Left ventricle myocardium superior (tissue), 1 donor: Measurements from ENCODE around the gene CNOT6. TPM values are rescaled to one million over a fixed set of nuclear protein-coding genes. Genes with fewer than 3 reads are reported as not detected.

ENCODE experiments used
- ATAC-seq: fragments of 200-7000 bp; cut with Tn5 transposase; one replicate; pipeline ENCODE4 v1.9.1; 2020; ENCODE audit warnings: mild to moderate bottlenecking, moderate library complexity
- DNase-seq: peaks from one replicate; pipeline ENCODE4 v3.0.0-alpha.2; 2020
- intact Hi-C: fragments of 100-400 bp; cut with micrococcal nuclease; formaldehyde crosslinking; loops from one replicate; pipeline ENCODE4 v1.11.0; 2022
- total RNA-seq: library from RNA; stranded (reverse); fragmentation: NEBNext Ultra II Directional; extraction: Animal tissue kit (Norgen Biotek cat#: 25700); gene quantifications from one replicate; pipeline ENCODE4 v1.2.1, GENCODE V29; 2021
- donor health status: DM: no; HTN: yes; CAD: no; lungs with severe emphysema.

Gene CNOT6
- total RNA-seq, 1 donor from 2014 or later: 14.6 TPM

DNA sequence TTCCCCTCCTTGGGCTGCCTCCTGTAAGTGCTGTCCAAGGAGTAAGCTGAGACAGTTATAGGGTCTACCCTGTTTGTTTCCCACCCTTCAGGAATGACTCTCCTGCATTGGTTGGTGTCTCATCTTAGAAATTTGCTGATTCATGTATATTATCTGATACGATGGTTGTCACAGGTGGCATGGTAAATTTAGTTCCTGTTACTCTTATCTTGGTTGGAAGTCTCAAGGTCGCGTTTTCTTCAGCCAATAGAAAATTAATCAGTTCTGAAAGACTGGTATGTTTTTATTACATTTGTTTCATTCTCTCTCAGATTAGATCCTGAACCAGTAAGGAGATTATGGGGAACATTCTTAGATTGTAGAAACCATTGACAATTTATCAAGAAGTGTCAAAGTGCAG, 54.4 kb downstream of the CNOT6 start:
- intact Hi-C loops: no loop called here
- DNase-seq (no peak), ATAC-seq (no peak)

GRCh38 chr5:180553530-180553929, 59.4 kb downstream of the CNOT6 start:
- intact Hi-C loops: no loop called here
- ATAC-seq: no peak

DNA sequence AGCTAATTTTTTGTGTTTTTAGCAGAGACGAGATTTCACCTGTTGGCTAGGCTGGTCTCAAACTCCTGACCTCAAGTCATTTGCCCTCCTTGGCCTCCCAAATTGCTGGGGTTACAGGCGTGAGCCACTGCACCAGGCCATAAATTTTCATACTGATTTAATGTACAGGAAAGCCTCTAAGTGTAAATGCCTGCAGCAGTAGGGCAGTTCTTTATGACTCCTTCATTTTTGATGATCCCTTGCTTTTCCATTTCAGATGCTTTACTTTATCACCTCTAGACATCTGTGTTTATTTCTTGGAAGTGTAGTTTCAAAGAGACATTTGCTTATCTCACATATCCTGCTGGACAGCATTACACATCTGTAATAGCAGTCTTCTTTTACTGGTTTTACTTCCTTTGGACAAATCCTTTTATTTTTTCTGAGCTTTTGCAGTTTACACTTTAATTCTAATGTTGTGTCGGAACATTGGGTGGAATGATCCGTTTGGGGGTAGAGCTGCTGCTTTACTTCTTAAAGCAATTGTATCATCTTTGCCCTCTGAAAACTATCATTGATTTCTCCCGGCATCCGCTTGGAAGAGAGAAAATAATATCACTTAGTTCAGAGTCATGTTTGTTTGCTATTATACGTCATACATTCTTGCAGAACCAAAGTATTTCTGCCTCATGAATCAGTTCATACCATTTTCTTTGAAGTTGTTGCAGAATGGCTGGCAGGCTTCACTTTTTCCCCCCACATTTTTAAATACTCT, 61.2 kb downstream of the CNOT6 start:
- ATAC-seq (no peak), DNase-seq (no peak)
- intact Hi-C loops: no loop called here

More at GRCh38 chr5:180553530-180553929, 59.4 kb downstream of the CNOT6 start:
- no peak for DNase-seq

GRCh38 chr5:180557217-180557809, 63.1 kb downstream of the CNOT6 start:
- no peak for ATAC-seq
- intact Hi-C loops: no loop called here
- no peak for DNase-seq

DNA sequence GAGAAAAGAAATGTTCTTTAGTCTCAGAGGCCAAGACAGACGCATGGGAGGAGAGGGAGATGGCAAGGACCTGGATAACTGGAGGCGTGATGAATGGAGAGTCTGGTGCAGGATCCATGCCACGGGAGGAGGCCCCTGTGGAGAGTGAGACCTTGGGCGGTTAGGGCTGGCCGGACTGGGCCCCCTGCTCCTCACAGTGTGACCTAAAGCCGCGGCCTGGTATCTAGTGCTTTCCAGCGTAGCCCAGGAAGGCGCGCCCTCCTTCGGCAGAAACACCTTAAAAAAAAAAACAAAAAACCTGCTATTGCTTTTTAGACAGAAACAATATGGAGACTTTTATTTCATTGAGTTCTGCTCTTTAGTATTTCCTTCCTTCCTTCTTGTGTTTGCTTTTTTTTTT, 64.1 kb downstream of the CNOT6 start:
- ATAC-seq (no peak), DNase-seq (no peak)
- intact Hi-C loops: no loop called here

- intact Hi-C loops: no loop called here
- no peak for DNase-seq
- no peak for ATAC-seq
Observed at GRCh38 chr5:180563994-180564393, 69.8 kb downstream of the CNOT6 start.

- no peak for ATAC-seq
- intact Hi-C loops: no loop called here
Observed at GRCh38 chr5:180568914-180569313, 74.7 kb downstream of the CNOT6 start.

DNA sequence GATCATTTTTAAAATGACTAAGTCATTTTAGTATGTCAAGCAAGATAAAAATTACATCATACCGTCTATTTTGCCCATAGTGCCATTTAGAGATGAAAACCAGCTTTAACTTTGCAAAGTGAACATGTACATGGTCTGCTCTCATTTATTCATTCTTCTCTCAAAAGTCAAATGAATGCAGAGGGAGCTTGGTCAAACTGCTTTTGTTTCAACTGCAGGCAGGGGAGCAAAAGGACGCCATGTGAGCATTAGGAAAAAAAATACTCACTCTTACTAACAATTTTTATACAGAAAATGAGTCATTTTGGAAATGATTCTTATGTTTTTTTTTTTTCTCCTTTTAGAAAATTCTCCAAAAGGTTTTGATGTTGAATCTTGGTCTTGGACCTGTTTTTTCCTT, 81.4 kb downstream of the CNOT6 start:
- ATAC-seq (no peak), DNase-seq (no peak)
- intact Hi-C loops: no loop called here

More at GRCh38 chr5:180568914-180569313, 74.7 kb downstream of the CNOT6 start:
- DNase-seq: no peak

- ATAC-seq: no peak
- no peak for DNase-seq
- intact Hi-C loops: no loop called here
Observed at GRCh38 chr5:180580681-180581080, 86.5 kb downstream of the CNOT6 start.

- intact Hi-C loops: no loop called here
- ATAC-seq (no peak), DNase-seq (no peak)
Observed at GRCh38 chr5:180583738-180584137, 89.6 kb downstream of the CNOT6 start.

DNA sequence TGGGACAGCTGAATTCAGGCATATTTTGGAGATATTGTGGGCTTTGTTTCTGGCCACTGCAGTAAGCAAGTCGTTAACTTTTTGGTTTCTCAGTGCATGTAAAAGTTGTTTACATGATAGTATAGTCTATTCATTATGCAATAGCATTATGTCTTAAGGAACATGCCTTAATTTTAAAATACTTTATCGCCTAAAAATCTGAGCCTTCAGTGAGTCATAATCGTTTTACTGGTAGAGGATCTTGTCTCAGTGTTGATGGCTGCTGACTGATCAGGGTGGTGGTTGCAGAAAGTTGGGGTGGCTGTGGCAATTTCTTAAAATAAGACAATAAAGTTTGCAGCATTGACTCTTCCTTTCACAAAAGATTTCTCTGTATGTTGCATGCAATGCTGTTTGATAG, 92.0 kb downstream of the CNOT6 start:
- ATAC-seq (no peak), DNase-seq (no peak)
- intact Hi-C loops: no loop called here

GRCh38 chr5:180586870-180587269, 92.7 kb downstream of the CNOT6 start:
- intact Hi-C loops: no loop called here

DNA sequence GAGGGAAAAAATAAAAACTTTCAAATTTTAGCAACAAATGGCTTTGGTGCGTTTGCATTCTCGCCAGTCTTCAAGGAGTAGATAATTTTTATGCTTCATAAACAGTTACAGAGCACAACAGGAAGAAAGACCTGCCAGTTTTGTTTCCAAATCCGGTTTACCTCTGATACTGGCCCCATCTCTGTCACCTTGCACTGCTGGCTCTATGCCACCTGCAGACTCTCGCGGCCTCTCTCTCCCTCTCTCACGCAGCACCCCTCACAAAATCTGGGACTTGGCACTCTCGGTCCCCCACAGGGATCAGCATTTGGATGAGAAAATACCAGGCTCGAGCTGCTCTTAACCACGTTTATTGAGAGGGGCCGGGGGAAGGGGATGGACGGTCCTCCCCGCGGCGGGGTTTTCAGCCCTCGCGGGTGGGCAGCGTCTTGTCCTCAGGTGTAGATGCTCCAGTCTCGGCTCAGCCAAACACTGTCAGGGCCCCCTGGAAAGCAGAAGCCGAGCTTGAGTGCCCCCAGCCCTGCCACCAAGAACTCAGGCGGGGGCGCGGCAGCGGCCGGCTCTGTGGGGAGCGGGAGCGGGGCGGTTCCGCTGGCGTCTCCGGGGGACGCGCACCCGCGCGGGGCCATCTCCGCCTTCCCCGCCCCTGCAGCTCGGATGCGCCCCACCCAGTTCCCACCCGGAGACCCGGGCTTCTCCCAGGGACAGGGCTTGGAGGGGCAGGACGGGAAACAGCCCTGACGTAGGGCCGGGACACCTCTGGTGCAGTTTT, 95.8 kb downstream of the CNOT6 start:
- no peak for DNase-seq
- ATAC-seq: no peak
- intact Hi-C loops: no loop called here

More at GRCh38 chr5:180586870-180587269, 92.7 kb downstream of the CNOT6 start:
- ATAC-seq: no peak
- DNase-seq: no peak

DNA sequence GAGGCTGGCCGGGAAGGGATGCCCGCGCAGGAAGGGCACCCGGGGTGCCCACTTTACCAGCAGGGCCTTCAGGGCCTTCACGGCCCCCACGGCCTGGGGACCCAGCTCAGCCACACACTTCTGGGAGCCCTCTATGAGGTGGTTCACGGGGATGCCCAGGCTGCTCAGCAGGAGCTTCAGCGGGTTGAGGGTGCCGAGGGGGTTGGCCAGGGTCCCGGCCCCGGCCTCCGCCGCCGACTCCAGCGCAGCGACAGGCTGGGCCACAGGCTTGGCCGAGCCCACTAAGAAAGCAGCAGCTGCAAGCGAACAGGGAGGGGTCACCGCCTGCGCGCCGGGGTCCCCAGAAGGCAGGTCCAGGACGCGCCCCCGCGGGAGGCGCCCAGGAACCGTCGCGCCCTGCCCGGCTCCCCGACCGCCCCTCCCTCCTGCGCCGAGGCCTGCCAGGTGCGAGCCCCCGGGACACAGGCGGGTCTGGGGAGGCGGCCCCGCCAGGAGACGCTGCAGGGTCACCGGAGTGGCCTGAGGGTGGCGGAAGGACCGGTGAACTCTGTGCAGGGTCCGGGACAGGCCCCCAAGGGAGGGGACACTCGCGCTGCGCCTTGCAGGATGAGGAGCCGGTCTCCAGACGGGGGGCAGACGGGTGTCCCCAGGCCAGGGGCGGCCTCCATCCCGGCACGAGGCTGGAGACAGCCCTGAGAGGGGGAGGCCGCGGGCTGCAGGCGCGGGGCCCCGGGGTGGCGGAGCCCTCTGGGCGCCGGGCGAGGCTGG, 96.5 kb downstream of the CNOT6 start:
- DNase-seq: no peak
- no peak for ATAC-seq
- intact Hi-C loops: no loop called here

DNA sequence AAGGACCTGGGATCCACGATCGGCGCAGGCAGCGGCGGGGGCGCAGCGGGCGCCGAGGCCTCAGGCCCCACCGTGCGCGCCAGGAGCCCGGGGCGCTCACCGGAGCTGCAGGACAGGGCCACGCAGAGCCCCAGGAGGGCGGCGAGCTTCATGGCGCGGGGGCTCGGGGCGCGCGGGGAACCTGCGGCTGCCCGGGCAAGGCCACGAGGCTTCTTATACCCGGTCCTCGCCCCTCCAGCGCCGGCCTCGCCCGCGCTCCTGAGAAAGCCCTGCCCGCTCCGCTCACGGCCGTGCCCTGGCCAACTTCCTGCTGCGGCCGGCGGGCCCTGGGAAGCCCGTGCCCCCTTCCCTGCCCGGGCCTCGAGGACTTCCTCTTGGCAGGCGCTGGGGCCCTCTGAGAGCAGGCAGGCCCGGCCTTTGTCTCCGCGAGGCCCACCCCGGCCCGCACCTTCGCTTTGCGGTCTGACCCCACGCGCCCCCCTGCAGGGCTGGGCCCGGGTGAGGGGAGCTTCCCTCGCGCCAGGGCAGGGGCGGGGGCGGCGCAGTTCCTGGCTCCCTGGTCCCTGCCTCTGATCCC, 97.2 kb downstream of the CNOT6 start, which contains the start of gene SCGB3A1:
SCGB3A1 (minus strand) TSS at position 189 of the 577 bp plus-strand sequence; CDS start at position 152, 37 bp downstream.
- ATAC-seq: no peak
- intact Hi-C loops: no loop called here
- DNase-seq: no peak

DNA sequence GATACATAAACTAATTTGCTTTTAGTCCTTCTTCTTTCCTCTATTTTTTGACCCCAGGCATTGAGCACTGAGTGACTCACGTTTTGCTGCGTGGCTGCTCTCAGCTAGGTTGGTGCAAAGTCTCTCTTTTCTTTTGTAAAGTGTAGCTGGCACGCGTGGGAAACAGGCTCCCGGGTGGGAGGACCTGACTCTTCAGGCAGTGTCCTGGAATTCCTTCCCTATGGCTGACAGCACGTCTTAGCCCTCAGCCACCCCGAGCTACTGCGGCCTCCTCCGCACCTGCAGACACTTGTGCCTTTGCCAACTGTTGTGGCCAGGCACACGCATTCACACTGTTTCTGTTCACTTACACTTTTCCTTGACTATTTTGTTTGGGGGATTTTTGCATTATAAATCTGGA, 98.0 kb downstream of the CNOT6 start:
- intact Hi-C loops: no loop called here
- no peak for DNase-seq
- ATAC-seq: no peak

- intact Hi-C loops: no loop called here
Observed at GRCh38 chr5:180593446-180594206, 99.4 kb downstream of the CNOT6 start.

DNA sequence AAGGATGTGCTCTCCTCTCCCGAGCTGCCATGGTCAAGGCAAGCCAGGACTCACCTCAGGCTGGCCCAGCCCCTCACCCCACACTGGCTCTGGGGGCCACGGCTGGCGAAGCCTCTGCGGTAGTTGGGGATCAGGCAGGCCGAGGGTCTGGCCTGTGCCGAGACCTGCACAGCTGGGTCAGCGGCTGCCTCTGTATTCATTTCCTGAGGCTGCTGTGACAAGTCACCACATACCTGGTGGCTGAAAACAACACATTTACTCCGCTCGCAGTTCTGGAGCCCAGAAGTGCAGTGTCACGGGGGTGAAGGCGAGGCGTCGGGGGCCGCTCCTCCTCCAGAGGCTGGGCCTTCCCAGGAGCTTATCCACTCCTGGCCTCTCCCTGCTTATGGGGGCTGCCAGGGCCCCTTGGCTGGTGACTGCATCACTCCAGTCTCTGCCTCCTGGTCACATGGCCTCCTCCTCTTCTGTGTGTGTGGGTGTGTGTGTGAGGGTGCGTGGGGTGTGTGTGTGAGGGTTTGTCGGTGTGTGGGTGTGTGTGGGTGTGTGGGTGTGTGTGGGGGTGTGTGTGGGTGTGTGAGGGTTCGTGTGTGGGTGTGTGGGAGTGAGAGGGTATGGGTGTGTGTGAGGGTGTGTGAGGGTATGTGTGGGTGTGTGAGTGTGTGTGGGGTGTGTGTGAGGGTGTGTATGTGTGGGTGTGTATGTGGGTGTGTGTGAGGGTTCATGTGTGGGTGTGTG, 100.3 kb downstream of the CNOT6 start:
- intact Hi-C loops: no loop called here
- DNase-seq (no peak), ATAC-seq (no peak)

More at GRCh38 chr5:180593446-180594206, 99.4 kb downstream of the CNOT6 start:
- no peak for DNase-seq
- ATAC-seq: no peak
